ENCODE results near the gene TFDP1.
A peak's percentile ranks its signal among the peaks of the same experiment; 100 is the strongest.

TFDP1 gene

DNA sequence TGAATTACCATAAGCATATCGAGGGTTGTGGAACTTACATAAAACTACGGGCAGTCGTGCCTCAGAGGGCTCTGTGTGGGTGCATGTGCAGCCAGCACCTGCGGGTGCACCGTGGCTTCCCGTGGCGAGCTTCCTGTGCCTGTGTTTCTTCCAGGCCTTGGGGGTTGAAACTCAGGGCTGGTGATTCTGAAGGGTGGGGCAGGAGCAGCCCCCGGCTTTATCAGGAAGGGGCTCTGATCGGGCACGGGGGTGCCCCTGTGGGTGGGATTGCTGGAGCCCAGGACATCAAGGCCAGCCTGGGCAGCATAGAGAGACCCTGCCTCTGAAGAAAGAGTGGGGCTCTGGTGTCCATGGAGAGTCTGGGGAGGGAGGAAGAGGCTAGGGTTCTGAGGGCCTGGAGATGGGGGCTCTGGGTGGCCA lies 62.4 kb downstream of the TFDP1 start:
- Histone ChIP-seq H2BK12ac (ENCODE audit: low read length) (no peak overlapping the region), H2AFZ (ENCODE audit: insufficient read depth, low read length, poor library complexity) (no peak overlapping the region), H4K91ac (ENCODE audit: low read depth, low read length) (no peak overlapping the region), H4K8ac (ENCODE audit: low read depth, low read length) (no peak overlapping the region), H3K79me1 (ENCODE audit: low read length) (no peaks in the 10 kb centered on the region), H3K4me1 (ENCODE audit: control insufficient read depth in 1 of 2, insufficient read depth in 2 of 2, low read length in 2 of 2) (peaks cover 0 to 3% of the 10 kb centered on the region in 2 experiments), H2BK5ac (ENCODE audit: low read depth, low read length, poor library complexity) (no peak overlapping the region), H3K4me3 (ENCODE audit: low read depth, low read length) (no peak overlapping the region), H3K36me3 (ENCODE audit: control insufficient read depth in 1 of 2, insufficient read depth in 2 of 2, low read length in 2 of 2) (peaks cover 3 to 7% of the 10 kb centered on the region in 2 experiments), H2BK120ac (ENCODE audit: insufficient read depth, low read length, poor library complexity) (no peak overlapping the region), H3K9me3 (ENCODE audit: insufficient read depth, low read depth, low read length) (no peaks in the 10 kb centered on the region), H3K18ac (ENCODE audit: low read length) (no peak overlapping the region), H3K27ac (ENCODE audit: low read depth, low read length) (no peak overlapping the region), H4K12ac (ENCODE audit: low read depth, low read length) (no peak overlapping the region), H2AK5ac (ENCODE audit: low read length) (no peak overlapping the region), H3K4me2 (ENCODE audit: low read length) (no peak overlapping the region), H3K23ac (ENCODE audit: low read length) (no peak overlapping the region), H3K4ac (ENCODE audit: low read depth, low read length) (no peak overlapping the region), H3K79me2 (ENCODE audit: control insufficient read depth, insufficient read depth, low read length, poor library complexity) (no peaks in the 10 kb centered on the region), H3K9ac (ENCODE audit: low read length) (no peak overlapping the region), H3K14ac (ENCODE audit: low read length) (no peak overlapping the region), H3K27me3 (ENCODE audit: insufficient read depth, low read length) (no peaks in the 10 kb centered on the region)
- no CpG with 5 or more reads among the region's 10 CpGs for WGBS (ENCODE audit: extremely low coverage, insufficient coverage, insufficient read length)
- DNase-seq = no peak

DNA sequence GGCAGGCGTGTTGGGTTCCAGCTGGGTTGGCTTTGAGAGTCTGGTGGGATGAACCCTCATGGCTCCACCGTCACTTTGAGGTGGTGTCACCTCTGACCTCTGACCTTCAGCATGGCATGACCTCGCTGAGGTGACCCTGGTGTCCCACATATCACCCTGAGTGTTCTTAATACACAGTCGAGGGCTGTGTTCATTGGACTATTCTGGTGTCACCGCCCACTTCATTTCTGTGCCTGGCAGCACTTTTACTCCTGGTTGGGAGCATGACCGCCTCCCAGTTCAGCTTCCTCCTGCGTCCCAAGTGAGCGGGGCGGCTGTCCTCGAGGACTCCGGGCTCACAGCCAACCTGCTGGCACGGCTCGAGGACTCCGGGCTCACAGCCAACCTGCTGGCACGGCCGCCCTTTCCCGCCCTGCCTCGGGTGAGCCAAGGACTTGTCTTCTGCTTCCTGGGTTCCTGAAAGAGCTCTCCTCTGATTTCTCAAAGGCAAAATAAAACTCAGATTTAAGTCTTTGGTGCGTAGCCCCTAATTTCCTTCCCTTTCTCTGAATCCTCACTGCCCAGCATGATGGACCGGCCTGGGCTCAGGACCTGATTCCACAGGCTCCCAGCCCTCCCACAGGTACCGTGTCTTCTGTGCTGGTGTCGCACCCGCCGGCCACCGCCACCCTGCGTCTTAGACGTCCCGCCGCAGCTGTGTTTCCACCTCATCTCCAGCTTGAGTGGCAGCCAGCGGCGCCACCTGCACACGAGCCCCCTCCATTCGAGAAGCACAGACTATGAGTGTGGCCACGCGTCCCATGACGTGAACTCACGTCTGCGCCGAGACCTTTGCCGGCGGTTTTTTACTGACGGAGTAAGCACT lies 63.0 kb downstream of the TFDP1 start:
- H3K14ac ChIP-seq (ENCODE audit: low read length) = no peak overlapping the region
- no peak overlapping the region for H3K4me2 ChIP-seq (ENCODE audit: low read length)
- H2BK12ac ChIP-seq (ENCODE audit: low read length) = no peak overlapping the region
- H3K4me3 ChIP-seq (ENCODE audit: low read depth, low read length) = no peak overlapping the region
- H3K23ac ChIP-seq (ENCODE audit: low read length) = no peak overlapping the region
- no peaks in the 10 kb centered on the region for H3K27me3 ChIP-seq (ENCODE audit: insufficient read depth, low read length)
- H3K79me1 ChIP-seq (ENCODE audit: low read length) = no peaks in the 10 kb centered on the region
- no peak overlapping the region for H3K4ac ChIP-seq (ENCODE audit: low read depth, low read length)
- no peak overlapping the region for H4K8ac ChIP-seq (ENCODE audit: low read depth, low read length)
- H2BK120ac ChIP-seq (ENCODE audit: insufficient read depth, low read length, poor library complexity) = no peak overlapping the region
- peaks cover 3 to 5% of the 10 kb centered on the region in 2 experiments for H3K36me3 ChIP-seq (ENCODE audit: control insufficient read depth in 1 of 2, insufficient read depth in 2 of 2, low read length in 2 of 2)
- no peak overlapping the region for H4K12ac ChIP-seq (ENCODE audit: low read depth, low read length)
- H4K91ac ChIP-seq (ENCODE audit: low read depth, low read length) = no peak overlapping the region
- no peak overlapping the region for H3K9ac ChIP-seq (ENCODE audit: low read length)
- peaks cover 0 to 3% of the 10 kb centered on the region in 2 experiments for H3K4me1 ChIP-seq (ENCODE audit: control insufficient read depth in 1 of 2, insufficient read depth in 2 of 2, low read length in 2 of 2)
- no peak overlapping the region for H3K27ac ChIP-seq (ENCODE audit: low read depth, low read length)
- H3K9me3 ChIP-seq (ENCODE audit: insufficient read depth, low read depth, low read length) = no peaks in the 10 kb centered on the region
- WGBS (ENCODE audit: extremely low coverage, insufficient coverage, insufficient read length) = no CpG with 5 or more reads among the region's 42 CpGs
- no peak overlapping the region for H2BK5ac ChIP-seq (ENCODE audit: low read depth, low read length, poor library complexity)
- no peaks in the 10 kb centered on the region for H3K79me2 ChIP-seq (ENCODE audit: control insufficient read depth, insufficient read depth, low read length, poor library complexity)
- no peak overlapping the region for H3K18ac ChIP-seq (ENCODE audit: low read length)
- H2AK5ac ChIP-seq (ENCODE audit: low read length) = no peak overlapping the region
- no peak overlapping the region for H2AFZ ChIP-seq (ENCODE audit: insufficient read depth, low read length, poor library complexity)
- DNase-seq = peak in 1 of 2 donors; percentile 3

DNA sequence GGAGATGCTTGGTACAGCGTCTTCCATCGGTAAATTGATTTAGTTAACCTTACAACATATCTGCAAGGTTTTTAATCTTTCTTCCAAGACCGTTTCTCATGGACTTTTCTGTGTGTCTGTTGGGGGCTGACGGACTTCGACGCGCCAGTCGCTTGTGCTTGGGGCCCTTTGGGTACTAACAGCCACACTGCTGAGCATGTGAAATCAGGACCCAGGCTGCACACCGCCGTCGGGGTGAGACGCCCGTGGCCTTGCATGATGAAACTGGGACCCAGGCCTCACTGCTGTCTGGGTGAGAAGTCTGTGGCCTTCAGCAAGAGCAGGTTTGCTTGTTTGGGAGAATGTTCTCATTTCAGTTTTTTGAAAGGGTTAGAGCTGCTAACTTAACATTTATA lies 63.7 kb downstream of the TFDP1 start:
- no peak overlapping the region for H4K12ac ChIP-seq (ENCODE audit: low read depth, low read length)
- H3K4me3 ChIP-seq (ENCODE audit: low read depth, low read length) = no peak overlapping the region
- no peak overlapping the region for H4K8ac ChIP-seq (ENCODE audit: low read depth, low read length)
- H2BK12ac ChIP-seq (ENCODE audit: low read length) = no peak overlapping the region
- H3K14ac ChIP-seq (ENCODE audit: low read length) = no peak overlapping the region
- no peak overlapping the region for H3K9ac ChIP-seq (ENCODE audit: low read length)
- DNase-seq = no peak
- no peak overlapping the region for H3K4me2 ChIP-seq (ENCODE audit: low read length)
- no peak overlapping the region for H4K91ac ChIP-seq (ENCODE audit: low read depth, low read length)
- no peak overlapping the region for H2AK5ac ChIP-seq (ENCODE audit: low read length)
- no peak overlapping the region for H2AFZ ChIP-seq (ENCODE audit: insufficient read depth, low read length, poor library complexity)
- H3K79me1 ChIP-seq (ENCODE audit: low read length) = no peaks in the 10 kb centered on the region
- H3K4ac ChIP-seq (ENCODE audit: low read depth, low read length) = no peak overlapping the region
- no peak overlapping the region for H2BK120ac ChIP-seq (ENCODE audit: insufficient read depth, low read length, poor library complexity)
- peaks cover 0 to 3% of the 10 kb centered on the region in 2 experiments for H3K4me1 ChIP-seq (ENCODE audit: control insufficient read depth in 1 of 2, insufficient read depth in 2 of 2, low read length in 2 of 2)
- no peaks in the 10 kb centered on the region for H3K9me3 ChIP-seq (ENCODE audit: insufficient read depth, low read depth, low read length)
- H3K23ac ChIP-seq (ENCODE audit: low read length) = no peak overlapping the region
- no peak overlapping the region for H2BK5ac ChIP-seq (ENCODE audit: low read depth, low read length, poor library complexity)
- H3K18ac ChIP-seq (ENCODE audit: low read length) = no peak overlapping the region
- no peak overlapping the region for H3K27ac ChIP-seq (ENCODE audit: low read depth, low read length)
- no peaks in the 10 kb centered on the region for H3K27me3 ChIP-seq (ENCODE audit: insufficient read depth, low read length)
- H3K36me3 ChIP-seq (ENCODE audit: control insufficient read depth in 1 of 2, insufficient read depth in 2 of 2, low read length in 2 of 2) = peaks cover 3 to 5% of the 10 kb centered on the region in 2 experiments
- H3K79me2 ChIP-seq (ENCODE audit: control insufficient read depth, insufficient read depth, low read length, poor library complexity) = no peaks in the 10 kb centered on the region
- no CpG with 5 or more reads among the region's 13 CpGs for WGBS (ENCODE audit: extremely low coverage, insufficient coverage, insufficient read length)

DNA sequence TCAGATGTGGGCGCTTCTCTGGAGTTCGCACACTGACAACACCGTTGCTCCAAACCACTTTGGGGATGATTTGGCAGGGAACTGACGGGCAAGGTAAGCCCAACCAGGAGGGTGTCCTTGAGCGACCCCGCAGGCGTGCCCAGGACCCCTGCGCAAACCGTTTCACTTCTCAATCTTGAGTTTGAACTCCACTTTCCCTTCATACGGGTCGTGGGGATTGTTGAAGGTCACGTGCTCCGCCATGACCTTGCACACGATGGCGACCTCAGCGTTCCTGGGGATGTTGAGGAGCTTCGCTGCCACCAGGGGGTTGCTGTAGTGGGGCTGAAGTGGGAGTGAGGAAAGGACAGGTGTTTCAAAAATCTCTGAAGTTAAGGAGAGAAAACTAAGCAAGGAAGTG lies 64.7 kb downstream of the TFDP1 start:
- H3K79me1 ChIP-seq (ENCODE audit: low read length) = no peaks in the 10 kb centered on the region
- no peak overlapping the region for H2AFZ ChIP-seq (ENCODE audit: insufficient read depth, low read length, poor library complexity)
- DNase-seq = no peak
- H3K79me2 ChIP-seq (ENCODE audit: control insufficient read depth, insufficient read depth, low read length, poor library complexity) = no peaks in the 10 kb centered on the region
- no peak overlapping the region for H3K27ac ChIP-seq (ENCODE audit: low read depth, low read length)
- peaks cover 3 to 5% of the 10 kb centered on the region in 2 experiments for H3K36me3 ChIP-seq (ENCODE audit: control insufficient read depth in 1 of 2, insufficient read depth in 2 of 2, low read length in 2 of 2)
- no peaks in the 10 kb centered on the region for H3K27me3 ChIP-seq (ENCODE audit: insufficient read depth, low read length)
- H2BK5ac ChIP-seq (ENCODE audit: low read depth, low read length, poor library complexity) = no peak overlapping the region
- H2BK12ac ChIP-seq (ENCODE audit: low read length) = no peak overlapping the region
- no peaks in the 10 kb centered on the region for H3K9me3 ChIP-seq (ENCODE audit: insufficient read depth, low read depth, low read length)
- no peak overlapping the region for H3K18ac ChIP-seq (ENCODE audit: low read length)
- H3K23ac ChIP-seq (ENCODE audit: low read length) = no peak overlapping the region
- no peak overlapping the region for H2BK120ac ChIP-seq (ENCODE audit: insufficient read depth, low read length, poor library complexity)
- no peak overlapping the region for H3K14ac ChIP-seq (ENCODE audit: low read length)
- WGBS (ENCODE audit: extremely low coverage, insufficient coverage, insufficient read length) = no CpG with 5 or more reads among the region's 17 CpGs
- no peak overlapping the region for H3K4me3 ChIP-seq (ENCODE audit: low read depth, low read length)
- no peak overlapping the region for H3K9ac ChIP-seq (ENCODE audit: low read length)
- H3K4me2 ChIP-seq (ENCODE audit: low read length) = no peak overlapping the region
- H4K8ac ChIP-seq (ENCODE audit: low read depth, low read length) = no peak overlapping the region
- no peak overlapping the region for H2AK5ac ChIP-seq (ENCODE audit: low read length)
- peaks cover 0 to 3% of the 10 kb centered on the region in 2 experiments for H3K4me1 ChIP-seq (ENCODE audit: control insufficient read depth in 1 of 2, insufficient read depth in 2 of 2, low read length in 2 of 2)
- no peak overlapping the region for H4K91ac ChIP-seq (ENCODE audit: low read depth, low read length)
- no peak overlapping the region for H3K4ac ChIP-seq (ENCODE audit: low read depth, low read length)
- H4K12ac ChIP-seq (ENCODE audit: low read depth, low read length) = no peak overlapping the region

Measured in trophoblast cell (in vitro differentiated cells and primary cell).